HepG2 (cell line): ENCODE data around the gene FAM131A. TPM values are rescaled to one million over a fixed set of nuclear protein-coding genes. Genes with fewer than 3 reads are reported as not detected.
A peak's percentile ranks its signal among the peaks of the same experiment; 100 is the strongest.

ENCODE experiments used
- BRD4 ChIP-seq: sonication (generic); formaldehyde crosslinking; IDR thresholded peaks from 2 replicates; pipeline ENCODE4 v1.4.0; 2020; ENCODE audit warnings: missing genetic modification reagents
- CREM ChIP-seq, 2 experiments: sonication (generic) in 1 of 2; formaldehyde crosslinking in 1 of 2; IDR thresholded peaks; 2 replicates each; pipeline versions ENCODE4 v1.4.0 to v1.6.1; 2016 to 2020; ENCODE audit warnings: antibody characterized with exemption in 1 of 2, mild to moderate bottlenecking in 1 of 2, missing genetic modification reagents in 1 of 2
- DMAP1 ChIP-seq: IDR thresholded peaks from 2 replicates; pipeline ENCODE4 v1.6.1; 2016
- ELF1 ChIP-seq: sonication (generic); formaldehyde crosslinking; IDR thresholded peaks from 2 replicates; pipeline ENCODE4 v1.4.0; 2020; ENCODE audit warnings: missing genetic modification reagents
- HES4 ChIP-seq: sonication (generic); formaldehyde crosslinking; IDR thresholded peaks from 2 replicates; pipeline ENCODE4 v1.9.0; 2021; ENCODE audit warnings: mild to moderate bottlenecking, missing genetic modification reagents, borderline replicate concordance
- HNF4A ChIP-seq: sonication (generic); formaldehyde crosslinking; IDR thresholded peaks from 2 replicates; pipeline ENCODE4 v1.4.0; 2020; ENCODE audit warnings: missing genetic modification reagents
- KDM1A ChIP-seq: IDR thresholded peaks from 2 replicates; pipeline ENCODE4 v1.6.1; 2016; ENCODE audit warnings: missing compliant biosample characterization
- KMT2B ChIP-seq: IDR thresholded peaks from 2 replicates; pipeline ENCODE4 v1.6.1; 2016; ENCODE audit warnings: missing genetic modification reagents, missing compliant biosample characterization
- LCORL ChIP-seq, 2 experiments: fragments of 450-650 bp in 1 of 2; sonication (generic) in 1 of 2; formaldehyde crosslinking in 1 of 2; IDR thresholded peaks; 2 replicates each; pipeline versions ENCODE4 v1.5.0 to v1.6.1; 2017 to 2020; ENCODE audit warnings: antibody characterized with exemption in 1 of 2, missing genetic modification reagents in 1 of 2
- ZFP36L2 ChIP-seq: sonication (generic); formaldehyde crosslinking; IDR thresholded peaks from 2 replicates; pipeline ENCODE4 v1.4.0; 2020; ENCODE audit warnings: missing genetic modification reagents
- ZFP41 ChIP-seq: sonication (generic); formaldehyde crosslinking; IDR thresholded peaks from 2 replicates; pipeline ENCODE4 v1.4.0; 2020; ENCODE audit warnings: mild to moderate bottlenecking, missing genetic modification reagents, borderline replicate concordance
- ZFYVE20 ChIP-seq: sonication (generic); formaldehyde crosslinking; IDR thresholded peaks from 2 replicates; pipeline ENCODE4 v1.8.0; 2023; ENCODE audit warnings: low read depth, mild to moderate bottlenecking, moderate library complexity, missing genetic modification reagents, borderline replicate concordance
- ZKSCAN1 ChIP-seq: fragments of 150-350 bp; IDR thresholded peaks from 2 replicates; pipeline ENCODE4 v1.6.1; 2014; ENCODE audit warnings: low read length
- ZNF501 ChIP-seq: sonication (generic); formaldehyde crosslinking; IDR thresholded peaks from 2 replicates; pipeline ENCODE4 v1.5.1; 2020; ENCODE audit warnings: mild to moderate bottlenecking, moderate library complexity, missing genetic modification reagents
- ZNF605 ChIP-seq: sonication (generic); formaldehyde crosslinking; IDR thresholded peaks from 2 replicates; pipeline ENCODE4 v1.8.0; 2022; ENCODE audit warnings: mild to moderate bottlenecking, missing genetic modification reagents
- ZNF768 ChIP-seq: sonication (generic); formaldehyde crosslinking; IDR thresholded peaks from 2 replicates; pipeline ENCODE4 v1.4.0; 2020; ENCODE audit warnings: missing genetic modification reagents
- ZNF772 ChIP-seq: sonication (generic); formaldehyde crosslinking; IDR thresholded peaks from 2 replicates; pipeline ENCODE4 v1.5.0; 2020; ENCODE audit warnings: mild to moderate bottlenecking, missing genetic modification reagents
- polyA plus RNA-seq, 8 experiments: library from polyadenylated mRNA; depleted of rRNA in 3 of 8; stranded (reverse) in 7 of 8; unstranded in 1 of 8; fragments of >200 nt; fragmentation: Illumina TruSeq in 4 of 8; extraction: Trizol in 4 of 8; gene quantifications; 2 replicates each; pipeline versions ENCODE4 v1.2.1 to v1.2.3, GENCODE V29; 2011 to 2016; ENCODE audit warnings: low read depth in 4 of 8, missing spikeins in 1 of 8, mixed read lengths in 1 of 8; ENCODE audit not compliant: insufficient read depth in 1 of 8
- total RNA-seq, 5 experiments: library from RNA; depleted of rRNA; stranded (reverse); fragments of >200 nt; fragmentation: Illumina TruSeq; extraction: Trizol; gene quantifications; 2 replicates each; pipeline ENCODE4 v1.2.3, GENCODE V29; 2016; ENCODE audit warnings: low read depth in 1 of 5
- TF ChIP-seq, protein P1 (sequence below): IDR thresholded peaks from 2 replicates; pipeline ENCODE4 v1.6.1; 2016; ENCODE audit warnings: mild to moderate bottlenecking, missing biosample characterization, missing genetic modification reagents
- TF ChIP-seq, protein P2 (sequence below): sonication (generic); formaldehyde crosslinking; IDR thresholded peaks from 2 replicates; pipeline ENCODE4 v1.5.1; 2020; ENCODE audit warnings: missing genetic modification reagents, mild to moderate bottlenecking, borderline replicate concordance
- TF ChIP-seq, protein P3 (sequence below): IDR thresholded peaks from 2 replicates; pipeline ENCODE4 v1.6.1; 2016; ENCODE audit warnings: mild to moderate bottlenecking
- TF ChIP-seq, protein P4 (sequence below): sonication (generic); formaldehyde crosslinking; IDR thresholded peaks from 2 replicates; pipeline ENCODE4 v1.9.0; 2021; ENCODE audit warnings: missing genetic modification reagents, mild to moderate bottlenecking, borderline replicate concordance
- TF ChIP-seq, protein P5 (sequence below): sonication (generic); formaldehyde crosslinking; IDR thresholded peaks from 2 replicates; pipeline ENCODE4 v1.5.0; 2020; ENCODE audit warnings: mild to moderate bottlenecking, missing genetic modification reagents

The FAM131A gene
- total and polyA plus RNA-seq, 2 of the 13 experiments (the other 11 are each of a cell fraction or from before 2014, with no cell fraction given): 9.2 to 9.3 TPM

DNA sequence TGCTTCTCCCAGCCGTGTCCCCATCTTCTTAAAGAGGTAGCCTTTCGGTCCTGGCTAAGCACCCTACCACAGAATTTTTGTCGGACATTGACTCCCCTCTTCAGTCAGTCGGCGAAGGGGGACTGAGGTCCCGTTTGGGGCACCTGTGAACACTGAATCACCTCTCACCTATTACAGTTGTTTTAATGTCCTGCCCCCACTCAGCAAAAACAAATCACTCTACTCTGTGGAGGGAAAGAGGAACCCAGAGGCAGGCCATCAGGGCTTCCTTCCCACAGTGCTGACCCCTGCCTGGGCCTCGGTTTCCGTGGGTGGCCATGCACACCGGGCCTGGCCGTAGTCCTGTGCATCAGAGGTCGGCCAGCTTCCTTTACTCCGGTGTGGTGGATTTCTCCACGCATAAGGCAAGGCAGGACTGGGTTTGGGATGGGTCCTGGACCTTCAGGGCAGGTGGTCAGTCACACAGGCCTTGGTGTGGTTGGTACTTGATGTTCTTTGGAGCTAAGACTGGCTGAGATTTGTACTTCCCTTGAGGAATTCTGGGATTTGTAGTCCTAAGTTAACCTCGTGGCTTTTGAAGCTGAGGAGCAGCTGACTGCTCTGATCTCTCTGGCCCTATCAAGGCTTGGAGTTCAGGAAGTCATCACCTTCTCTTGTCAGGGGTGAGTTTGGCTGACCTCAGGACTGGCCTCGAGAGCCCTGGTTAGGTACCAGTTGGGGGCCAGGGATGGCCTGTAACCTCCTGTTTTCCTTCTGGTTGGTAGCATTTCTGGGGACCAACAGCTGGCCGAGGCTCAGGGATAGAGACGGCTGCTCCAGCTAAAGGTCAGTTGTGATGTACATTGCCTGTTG lies 627 bp upstream of the FAM131A start (continued):
- peak; percentile 38; the same call in 1 of the 2 replicates for TF ChIP-seq CREM (IDR thresholded peaks at IDR 0.05)
- no peak for TF ChIP-seq CREM (CRISPR knock-in tag; IDR thresholded peaks at IDR 0.05)
- no peak for TF ChIP-seq HES4 (CRISPR knock-in tag)
- TF ChIP-seq ZKSCAN1: no peak
- TF ChIP-seq HNF4A: no peak
- TF ChIP-seq KDM1A (CRISPR knock-in tag): no peak
- no peak for TF ChIP-seq ZNF605 (CRISPR knock-in tag)
- 0 out of 2 replicates have a peak, but pooled peaks have one; percentile 49 for TF ChIP-seq DMAP1
- TF ChIP-seq, protein P1, sequence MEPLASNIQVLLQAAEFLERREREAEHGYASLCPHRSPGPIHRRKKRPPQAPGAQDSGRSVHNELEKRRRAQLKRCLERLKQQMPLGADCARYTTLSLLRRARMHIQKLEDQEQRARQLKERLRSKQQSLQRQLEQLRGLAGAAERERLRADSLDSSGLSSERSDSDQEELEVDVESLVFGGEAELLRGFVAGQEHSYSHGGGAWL (CRISPR knock-in tag): no peak
- no peak for TF ChIP-seq ZFYVE20 (CRISPR knock-in tag)
- TF ChIP-seq, protein P2, sequence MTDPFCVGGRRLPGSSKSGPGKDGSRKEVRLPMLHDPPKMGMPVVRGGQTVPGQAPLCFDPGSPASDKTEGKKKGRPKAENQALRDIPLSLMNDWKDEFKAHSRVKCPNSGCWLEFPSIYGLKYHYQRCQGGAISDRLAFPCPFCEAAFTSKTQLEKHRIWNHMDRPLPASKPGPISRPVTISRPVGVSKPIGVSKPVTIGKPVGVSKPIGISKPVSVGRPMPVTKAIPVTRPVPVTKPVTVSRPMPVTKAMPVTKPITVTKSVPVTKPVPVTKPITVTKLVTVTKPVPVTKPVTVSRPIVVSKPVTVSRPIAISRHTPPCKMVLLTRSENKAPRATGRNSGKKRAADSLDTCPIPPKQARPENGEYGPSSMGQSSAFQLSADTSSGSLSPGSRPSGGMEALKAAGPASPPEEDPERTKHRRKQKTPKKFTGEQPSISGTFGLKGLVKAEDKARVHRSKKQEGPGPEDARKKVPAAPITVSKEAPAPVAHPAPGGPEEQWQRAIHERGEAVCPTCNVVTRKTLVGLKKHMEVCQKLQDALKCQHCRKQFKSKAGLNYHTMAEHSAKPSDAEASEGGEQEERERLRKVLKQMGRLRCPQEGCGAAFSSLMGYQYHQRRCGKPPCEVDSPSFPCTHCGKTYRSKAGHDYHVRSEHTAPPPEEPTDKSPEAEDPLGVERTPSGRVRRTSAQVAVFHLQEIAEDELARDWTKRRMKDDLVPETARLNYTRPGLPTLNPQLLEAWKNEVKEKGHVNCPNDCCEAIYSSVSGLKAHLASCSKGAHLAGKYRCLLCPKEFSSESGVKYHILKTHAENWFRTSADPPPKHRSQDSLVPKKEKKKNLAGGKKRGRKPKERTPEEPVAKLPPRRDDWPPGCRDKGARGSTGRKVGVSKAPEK (CRISPR knock-in tag): no peak
- TF ChIP-seq, protein P3, sequence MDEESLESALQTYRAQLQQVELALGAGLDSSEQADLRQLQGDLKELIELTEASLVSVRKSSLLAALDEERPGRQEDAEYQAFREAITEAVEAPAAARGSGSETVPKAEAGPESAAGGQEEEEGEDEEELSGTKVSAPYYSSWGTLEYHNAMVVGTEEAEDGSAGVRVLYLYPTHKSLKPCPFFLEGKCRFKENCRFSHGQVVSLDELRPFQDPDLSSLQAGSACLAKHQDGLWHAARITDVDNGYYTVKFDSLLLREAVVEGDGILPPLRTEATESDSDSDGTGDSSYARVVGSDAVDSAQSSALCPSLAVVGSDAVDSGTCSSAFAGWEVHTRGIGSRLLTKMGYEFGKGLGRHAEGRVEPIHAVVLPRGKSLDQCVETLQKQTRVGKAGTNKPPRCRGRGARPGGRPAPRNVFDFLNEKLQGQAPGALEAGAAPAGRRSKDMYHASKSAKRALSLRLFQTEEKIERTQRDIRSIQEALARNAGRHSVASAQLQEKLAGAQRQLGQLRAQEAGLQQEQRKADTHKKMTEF (CRISPR knock-in tag): no peak
- no peak for TF ChIP-seq ZNF501
- TF ChIP-seq ZNF772: peak; percentile 54; the same call in 1 of the 2 replicates
- 0 out of 2 replicates have a peak, but pooled peaks have one; percentile 38 for TF ChIP-seq ELF1 (CRISPR knock-in tag)
- TF ChIP-seq, protein P4, sequence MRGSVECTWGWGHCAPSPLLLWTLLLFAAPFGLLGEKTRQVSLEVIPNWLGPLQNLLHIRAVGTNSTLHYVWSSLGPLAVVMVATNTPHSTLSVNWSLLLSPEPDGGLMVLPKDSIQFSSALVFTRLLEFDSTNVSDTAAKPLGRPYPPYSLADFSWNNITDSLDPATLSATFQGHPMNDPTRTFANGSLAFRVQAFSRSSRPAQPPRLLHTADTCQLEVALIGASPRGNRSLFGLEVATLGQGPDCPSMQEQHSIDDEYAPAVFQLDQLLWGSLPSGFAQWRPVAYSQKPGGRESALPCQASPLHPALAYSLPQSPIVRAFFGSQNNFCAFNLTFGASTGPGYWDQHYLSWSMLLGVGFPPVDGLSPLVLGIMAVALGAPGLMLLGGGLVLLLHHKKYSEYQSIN (CRISPR knock-in tag): no peak
- TF ChIP-seq, protein P5, sequence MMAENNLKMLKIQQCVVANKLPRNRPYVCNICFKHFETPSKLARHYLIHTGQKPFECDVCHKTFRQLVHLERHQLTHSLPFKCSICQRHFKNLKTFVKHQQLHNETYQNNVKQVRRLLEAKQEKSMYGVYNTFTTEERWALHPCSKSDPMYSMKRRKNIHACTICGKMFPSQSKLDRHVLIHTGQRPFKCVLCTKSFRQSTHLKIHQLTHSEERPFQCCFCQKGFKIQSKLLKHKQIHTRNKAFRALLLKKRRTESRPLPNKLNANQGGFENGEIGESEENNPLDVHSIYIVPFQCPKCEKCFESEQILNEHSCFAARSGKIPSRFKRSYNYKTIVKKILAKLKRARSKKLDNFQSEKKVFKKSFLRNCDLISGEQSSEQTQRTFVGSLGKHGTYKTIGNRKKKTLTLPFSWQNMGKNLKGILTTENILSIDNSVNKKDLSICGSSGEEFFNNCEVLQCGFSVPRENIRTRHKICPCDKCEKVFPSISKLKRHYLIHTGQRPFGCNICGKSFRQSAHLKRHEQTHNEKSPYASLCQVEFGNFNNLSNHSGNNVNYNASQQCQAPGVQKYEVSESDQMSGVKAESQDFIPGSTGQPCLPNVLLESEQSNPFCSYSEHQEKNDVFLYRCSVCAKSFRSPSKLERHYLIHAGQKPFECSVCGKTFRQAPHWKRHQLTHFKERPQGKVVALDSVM (CRISPR knock-in tag): no peak
- no peak for TF ChIP-seq ZNF768 (CRISPR knock-in tag)
- TF ChIP-seq KMT2B: 0 out of 2 replicates have a peak, but pooled peaks have one; percentile 2
- no peak for TF ChIP-seq ZFP36L2
- TF ChIP-seq ZFP41 (CRISPR knock-in tag): 0 out of 2 replicates have a peak, but pooled peaks have one; percentile 51
- TF ChIP-seq BRD4: no peak
- no peak for TF ChIP-seq LCORL (IDR thresholded peaks at IDR 0.05)
- no peak for TF ChIP-seq LCORL (CRISPR knock-in tag; IDR thresholded peaks at IDR 0.05)
